Esophagus squamous epithelium (tissue), 4 donors: Measurements from ENCODE around the gene FAAP20.

Source experiments
- POLR2A ChIP-seq, 4 donors: fragments of 450-650 bp; IDR thresholded peaks; one replicate each; pipeline ENCODE4 v1.6.1; 2017; ENCODE audit warnings: antibody characterized with exemption in 4 of 4, mild to moderate bottlenecking in 4 of 4, moderate library complexity in 3 of 4
- TF ChIP-seq, protein P1 (sequence below), 6 experiments: fragments of 450-650 bp in 4 of 6; fragments of 200-600 bp in 2 of 6; sonication (generic) in 2 of 6; IDR thresholded peaks; one replicate each; pipeline ENCODE4 v1.5.1; 2016 to 2019; ENCODE audit warnings: antibody characterized with exemption in 6 of 6, mild to moderate bottlenecking in 4 of 6, moderate library complexity in 4 of 6

DNA sequence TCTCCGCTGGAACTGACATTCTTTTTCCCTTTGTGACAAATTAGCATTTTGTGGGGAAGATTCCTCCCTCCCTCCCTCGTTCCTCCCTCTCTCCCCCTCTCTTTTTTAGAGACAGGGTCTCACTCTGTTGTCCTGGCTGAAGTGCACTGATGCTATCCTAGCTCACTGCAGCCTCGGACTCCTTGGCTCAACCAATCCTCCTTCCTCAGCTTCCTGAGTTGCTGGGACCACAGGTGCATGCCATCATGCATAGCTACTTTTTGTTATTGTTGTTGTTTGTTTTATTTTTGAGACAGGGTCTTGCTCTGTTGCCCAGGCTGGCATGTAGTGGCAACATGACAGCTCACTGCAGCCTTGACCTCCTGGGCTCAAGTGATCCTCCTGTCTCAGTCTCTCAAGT, 26.7 kb upstream of the FAAP20 start:
- TF ChIP-seq, protein P1, sequence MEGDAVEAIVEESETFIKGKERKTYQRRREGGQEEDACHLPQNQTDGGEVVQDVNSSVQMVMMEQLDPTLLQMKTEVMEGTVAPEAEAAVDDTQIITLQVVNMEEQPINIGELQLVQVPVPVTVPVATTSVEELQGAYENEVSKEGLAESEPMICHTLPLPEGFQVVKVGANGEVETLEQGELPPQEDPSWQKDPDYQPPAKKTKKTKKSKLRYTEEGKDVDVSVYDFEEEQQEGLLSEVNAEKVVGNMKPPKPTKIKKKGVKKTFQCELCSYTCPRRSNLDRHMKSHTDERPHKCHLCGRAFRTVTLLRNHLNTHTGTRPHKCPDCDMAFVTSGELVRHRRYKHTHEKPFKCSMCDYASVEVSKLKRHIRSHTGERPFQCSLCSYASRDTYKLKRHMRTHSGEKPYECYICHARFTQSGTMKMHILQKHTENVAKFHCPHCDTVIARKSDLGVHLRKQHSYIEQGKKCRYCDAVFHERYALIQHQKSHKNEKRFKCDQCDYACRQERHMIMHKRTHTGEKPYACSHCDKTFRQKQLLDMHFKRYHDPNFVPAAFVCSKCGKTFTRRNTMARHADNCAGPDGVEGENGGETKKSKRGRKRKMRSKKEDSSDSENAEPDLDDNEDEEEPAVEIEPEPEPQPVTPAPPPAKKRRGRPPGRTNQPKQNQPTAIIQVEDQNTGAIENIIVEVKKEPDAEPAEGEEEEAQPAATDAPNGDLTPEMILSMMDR (IDR thresholded peaks at IDR 0.05), result no peak
- no peak for TF ChIP-seq POLR2A (IDR thresholded peaks at IDR 0.05)
